NCI-H2227 (cell line): ENCODE data around the gene CSMD2.

Source experiments
- DNase-seq: peaks from one replicate; lab custom pipeline; 2025; ENCODE audit not compliant: unreplicated experiment; lab: John Stamatoyannopoulos, UW

CSMD2 gene

GRCh38 chr1:33624261-33624990, 540.6 kb downstream of the CSMD2 start:
- no peak for DNase-seq

GRCh38 chr1:33623811-33624210, 541.2 kb downstream of the CSMD2 start:
- no peak for DNase-seq

- DNase-seq: no peak
Observed at GRCh38 chr1:33622757-33623156, 542.3 kb downstream of the CSMD2 start.

- DNase-seq: no peak
Observed at GRCh38 chr1:33618636-33619035, 546.4 kb downstream of the CSMD2 start.

GRCh38 chr1:33617451-33617850, 547.6 kb downstream of the CSMD2 start:
- DNase-seq: no peak

GRCh38 chr1:33616780-33617179, 548.2 kb downstream of the CSMD2 start:
- no peak for DNase-seq

GRCh38 chr1:33615546-33615945, 549.5 kb downstream of the CSMD2 start:
- no peak for DNase-seq

- DNase-seq: no peak
Observed at GRCh38 chr1:33610864-33611455, 554.1 kb downstream of the CSMD2 start.

GRCh38 chr1:33610391-33610790, 554.6 kb downstream of the CSMD2 start:
- no peak for DNase-seq

GRCh38 chr1:33609739-33610138, 555.3 kb downstream of the CSMD2 start:
- DNase-seq: no peak

GRCh38 chr1:33608825-33609400, 556.1 kb downstream of the CSMD2 start:
- DNase-seq: no peak

- DNase-seq: no peak
Observed at GRCh38 chr1:33607444-33608005, 557.5 kb downstream of the CSMD2 start.

GRCh38 chr1:33606272-33606671, 558.8 kb downstream of the CSMD2 start:
- DNase-seq: no peak

- no peak for DNase-seq
Observed at GRCh38 chr1:33602271-33602670, 562.8 kb downstream of the CSMD2 start.

GRCh38 chr1:33601751-33602150, 563.3 kb downstream of the CSMD2 start:
- DNase-seq: no peak

- DNase-seq: no peak
Observed at GRCh38 chr1:33599516-33600115, 565.4 kb downstream of the CSMD2 start.

- no peak for DNase-seq
Observed at GRCh38 chr1:33588726-33589125, 576.3 kb downstream of the CSMD2 start.

- no peak for DNase-seq
Observed at GRCh38 chr1:33586795-33587194, 578.2 kb downstream of the CSMD2 start.

- no peak for DNase-seq
Observed at GRCh38 chr1:33586106-33586505, 578.9 kb downstream of the CSMD2 start.

- no peak for DNase-seq
Observed at GRCh38 chr1:33583567-33583966, 581.5 kb downstream of the CSMD2 start.

GRCh38 chr1:33578557-33579448, 586.2 kb downstream of the CSMD2 start:
- no peak for DNase-seq
